Ovary (tissue), 3 donors: Measurements from ENCODE around the gene TKFC.

ENCODE experiments used
- CTCF ChIP-seq, 3 donors: fragments of 450-650 bp in 2 of 3; fragments of 200-600 bp in 1 of 3; IDR thresholded peaks; one replicate each; pipeline versions ENCODE4 v1.5.1 to v1.8.0; 2016 to 2022; ENCODE audit warnings: antibody characterized with exemption in 3 of 3, mild to moderate bottlenecking in 1 of 3
- EP300 ChIP-seq: sonication (generic); formaldehyde crosslinking; IDR thresholded peaks from one replicate; pipeline ENCODE4 v1.6.1; 2017; ENCODE audit warnings: antibody characterized with exemption
- POLR2A ChIP-seq: fragments of 450-650 bp; IDR thresholded peaks from one replicate; pipeline ENCODE4 v1.6.1; 2017; ENCODE audit warnings: antibody characterized with exemption, mild to moderate bottlenecking, moderate library complexity
- donor health status: DM: no; HTN: no; CAD: no.

- TF ChIP-seq CTCF (IDR thresholded peaks at IDR 0.05) (no peak), POLR2A (no peak), EP300 (no peak)
Observed at GRCh38 chr11:61309739-61310138, 23.3 kb upstream of the TKFC start.
